ENCODE measurements around the gene DDO. TPM values are rescaled to one million over a fixed set of nuclear protein-coding genes. Genes with fewer than 3 reads are reported as not detected.
"Not testable (repeated sequence)": the region's sequence is repeated elsewhere in the genome, so short reads cannot be mapped to it uniquely, and the experiment has no call there.

Gene DDO
- total and polyA plus RNA-seq, 12 donors: 7.6 to 30.0 (median 25.5) TPM

- no peak for DNase-seq
- peaks cover 0 to 31% (median 4%) of the 10 kb centered on the region in 9 donors for H3K4me1 ChIP-seq
- 75 to 76% methylated on average over 4 of the region's 4 CpGs for WGBS, 2 donors
- no peak overlapping the region for H3K4me3 ChIP-seq
- H3K36me3 ChIP-seq: no peaks in the 10 kb centered on the region
- no peak for ATAC-seq
- H3K27ac ChIP-seq: no peak overlapping the region
- TF ChIP-seq, protein P1, sequence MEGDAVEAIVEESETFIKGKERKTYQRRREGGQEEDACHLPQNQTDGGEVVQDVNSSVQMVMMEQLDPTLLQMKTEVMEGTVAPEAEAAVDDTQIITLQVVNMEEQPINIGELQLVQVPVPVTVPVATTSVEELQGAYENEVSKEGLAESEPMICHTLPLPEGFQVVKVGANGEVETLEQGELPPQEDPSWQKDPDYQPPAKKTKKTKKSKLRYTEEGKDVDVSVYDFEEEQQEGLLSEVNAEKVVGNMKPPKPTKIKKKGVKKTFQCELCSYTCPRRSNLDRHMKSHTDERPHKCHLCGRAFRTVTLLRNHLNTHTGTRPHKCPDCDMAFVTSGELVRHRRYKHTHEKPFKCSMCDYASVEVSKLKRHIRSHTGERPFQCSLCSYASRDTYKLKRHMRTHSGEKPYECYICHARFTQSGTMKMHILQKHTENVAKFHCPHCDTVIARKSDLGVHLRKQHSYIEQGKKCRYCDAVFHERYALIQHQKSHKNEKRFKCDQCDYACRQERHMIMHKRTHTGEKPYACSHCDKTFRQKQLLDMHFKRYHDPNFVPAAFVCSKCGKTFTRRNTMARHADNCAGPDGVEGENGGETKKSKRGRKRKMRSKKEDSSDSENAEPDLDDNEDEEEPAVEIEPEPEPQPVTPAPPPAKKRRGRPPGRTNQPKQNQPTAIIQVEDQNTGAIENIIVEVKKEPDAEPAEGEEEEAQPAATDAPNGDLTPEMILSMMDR (IDR thresholded peaks at IDR 0.05): no peak
- peaks cover 0 to 13% (median 4%) of the 10 kb centered on the region in 7 donors for H3K27me3 ChIP-seq
- intact Hi-C loops (cut with DNase I): no loop called here
- no peaks in the 10 kb centered on the region for H3K9me3 ChIP-seq
Observed at GRCh38 chr6:110351986-110352385, 63.4 kb downstream of the DDO start.

DNA sequence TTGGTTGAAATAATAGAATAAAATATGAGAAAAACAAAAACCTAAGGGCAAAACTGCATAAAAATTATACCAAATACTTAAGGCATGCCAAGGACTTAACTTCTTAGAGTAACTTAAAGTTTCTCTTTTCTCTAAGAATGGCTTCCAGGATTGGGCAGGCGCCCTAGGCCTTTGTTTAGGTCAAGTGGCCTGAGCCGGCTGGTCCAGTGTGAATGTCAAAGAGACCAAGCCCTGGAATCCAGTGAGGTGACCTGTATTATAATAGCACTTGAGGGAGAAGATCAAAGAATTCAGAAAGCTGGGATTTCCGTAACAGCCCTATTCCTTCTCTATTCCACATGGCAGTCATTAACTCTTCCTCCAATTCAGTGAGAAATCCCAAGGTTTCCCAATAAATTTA is 63.8 kb downstream of the DDO start:
- ATAC-seq (no peak), DNase-seq (no peak)
- no peaks in the 10 kb centered on the region for H3K9me3 ChIP-seq
- H3K4me3 ChIP-seq: no peak overlapping the region
- peaks cover 0 to 30% (median 4%) of the 10 kb centered on the region in 9 donors for H3K4me1 ChIP-seq
- peaks cover 0 to 9% (median 0%) of the 10 kb centered on the region in 7 donors for H3K27me3 ChIP-seq
- 91 to 93% methylated on average over 3 of the region's 3 CpGs for WGBS, 2 donors
- no peaks in the 10 kb centered on the region for H3K36me3 ChIP-seq
- TF ChIP-seq, protein P1 (IDR thresholded peaks at IDR 0.05): no peak
- no peak overlapping the region for H3K27ac ChIP-seq
- intact Hi-C loops (cut with DNase I): no loop called here

DNA sequence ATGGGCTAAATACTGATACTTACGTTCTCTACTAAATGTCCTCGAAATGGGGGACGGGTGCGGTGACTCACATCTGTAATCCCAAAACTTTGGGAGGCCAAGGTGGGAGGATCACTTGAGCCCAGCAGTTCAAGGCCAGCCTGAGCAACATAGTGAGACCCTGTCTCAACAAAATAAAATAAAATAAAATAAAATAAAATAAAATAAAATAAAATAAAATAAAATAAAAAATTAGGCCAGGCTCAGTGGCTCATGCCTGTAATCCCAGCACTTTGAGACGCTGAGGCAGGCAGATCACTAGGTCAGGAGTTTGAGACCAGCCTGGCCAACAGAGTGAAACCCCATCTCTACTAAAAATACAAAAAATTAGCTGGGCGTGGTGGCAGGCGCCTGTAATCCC is 64.8 kb downstream of the DDO start:
- H3K27ac ChIP-seq; H3K9me3 ChIP-seq; H3K27me3 ChIP-seq; H3K4me3 ChIP-seq; H3K36me3 ChIP-seq; DNase-seq; ATAC-seq; intact Hi-C loops (cut with DNase I): not testable (repeated sequence)
- 95 to 97% methylated on average over 7 of the region's 7 CpGs for WGBS, 2 donors
- H3K4me1 ChIP-seq: peaks cover 0 to 30% (median 4%) of the 10 kb centered on the region in 9 donors

- WGBS, 2 donors: 91 to 94% methylated on average over 11 of the region's 11 CpGs
- Histone ChIP-seq H3K9me3 (no peaks in the 10 kb centered on the region), H3K27me3 (no peaks in the 10 kb centered on the region), H3K36me3 (no peaks in the 10 kb centered on the region), H3K4me1 (peaks cover 0 to 23% (median 0%) of the 10 kb centered on the region in 9 donors), H3K4me3 (no peak overlapping the region), H3K27ac (no peak overlapping the region)
- ATAC-seq (no peak), DNase-seq (no peak)
- intact Hi-C loops (cut with DNase I): no loop called here
- TF ChIP-seq, protein P1 (IDR thresholded peaks at IDR 0.05): no peak
Observed at GRCh38 chr6:110348961-110349690, 66.2 kb downstream of the DDO start.

DNA sequence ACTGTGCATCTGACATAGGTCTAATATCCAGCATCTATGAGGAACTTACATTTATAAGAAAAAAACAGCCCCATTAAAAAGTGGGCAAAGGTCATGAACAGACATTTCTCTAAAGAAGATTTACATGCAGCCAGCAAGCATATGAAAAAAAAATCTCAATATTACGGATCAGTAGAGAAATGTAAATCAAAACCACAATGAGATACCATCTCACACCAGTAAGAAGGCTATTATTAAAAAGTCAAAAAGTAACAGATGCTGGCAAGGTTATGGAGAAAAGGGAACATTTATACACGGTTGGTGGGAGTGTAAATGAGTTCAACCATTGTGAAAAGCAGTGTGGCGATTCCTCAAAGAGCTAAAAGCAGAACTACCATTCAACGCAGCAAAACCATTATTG is 70.3 kb downstream of the DDO start:
- H3K4me3 ChIP-seq: no peak overlapping the region
- intact Hi-C loops (cut with DNase I): no loop called here
- DNase-seq: no peak
- TF ChIP-seq, protein P1 (IDR thresholded peaks at IDR 0.05): no peak
- no peaks in the 10 kb centered on the region for H3K9me3 ChIP-seq
- no peak overlapping the region for H3K27ac ChIP-seq
- no peaks in the 10 kb centered on the region for H3K27me3 ChIP-seq
- no peak for ATAC-seq
- no peaks in the 10 kb centered on the region for H3K36me3 ChIP-seq
- H3K4me1 ChIP-seq: peaks cover 0 to 16% (median 0%) of the 10 kb centered on the region in 9 donors
- WGBS, 2 donors: 83 to 91% methylated on average over 4 of the region's 4 CpGs
